HG02884 (cell line): ENCODE data around the gene CNTROB.
"Not testable (repeated sequence)": the region's sequence is repeated elsewhere in the genome, so short reads cannot be mapped to it uniquely, and the experiment has no call there.

Experiments used
- ATAC-seq: cut with Tn5 transposase; IDR thresholded peaks from one replicate; pipeline ENCODE4 v1.9.1; 2021; ENCODE audit warnings: mild to moderate bottlenecking, moderate library complexity; ENCODE audit not compliant: unreplicated experiment

CNTROB gene

DNA sequence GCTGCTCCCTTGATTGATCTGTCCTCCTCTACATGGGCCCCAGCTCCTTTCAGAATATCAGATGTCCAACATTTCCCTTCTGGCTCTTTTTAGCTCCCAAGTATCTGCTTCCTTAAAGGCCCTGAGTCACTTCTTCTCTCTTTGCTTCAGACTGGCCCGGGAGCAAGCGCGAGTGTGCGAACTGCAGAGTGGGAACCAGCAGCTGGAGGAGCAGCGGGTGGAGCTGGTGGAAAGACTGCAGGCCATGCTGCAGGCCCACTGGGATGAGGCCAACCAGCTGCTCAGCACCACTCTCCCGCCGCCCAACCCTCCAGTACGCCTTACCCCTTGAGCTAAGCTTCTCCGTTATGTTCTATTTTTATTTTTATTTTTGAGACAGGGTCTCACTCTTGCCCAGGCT lies 12.3 kb downstream of the CNTROB start:
- ATAC-seq: no peak

DNA sequence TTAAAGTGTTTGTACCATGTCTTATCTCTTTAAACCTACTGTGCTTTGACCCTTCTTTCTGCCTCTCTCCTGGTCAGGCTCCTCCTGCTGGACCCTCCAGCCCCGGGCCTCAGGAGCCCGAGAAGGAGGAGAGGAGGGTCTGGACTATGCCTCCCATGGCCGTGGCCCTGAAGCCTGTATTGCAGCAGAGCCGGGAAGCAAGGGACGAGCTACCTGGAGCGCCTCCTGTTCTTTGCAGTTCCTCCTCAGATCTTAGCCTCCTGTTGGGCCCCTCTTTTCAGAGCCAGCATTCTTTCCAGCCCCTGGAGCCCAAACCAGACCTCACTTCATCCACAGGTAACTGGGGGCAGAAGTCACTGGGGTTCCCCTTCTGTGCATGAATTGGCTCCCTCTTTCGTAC lies 13.6 kb downstream of the CNTROB start:
- ATAC-seq: no peak

DNA sequence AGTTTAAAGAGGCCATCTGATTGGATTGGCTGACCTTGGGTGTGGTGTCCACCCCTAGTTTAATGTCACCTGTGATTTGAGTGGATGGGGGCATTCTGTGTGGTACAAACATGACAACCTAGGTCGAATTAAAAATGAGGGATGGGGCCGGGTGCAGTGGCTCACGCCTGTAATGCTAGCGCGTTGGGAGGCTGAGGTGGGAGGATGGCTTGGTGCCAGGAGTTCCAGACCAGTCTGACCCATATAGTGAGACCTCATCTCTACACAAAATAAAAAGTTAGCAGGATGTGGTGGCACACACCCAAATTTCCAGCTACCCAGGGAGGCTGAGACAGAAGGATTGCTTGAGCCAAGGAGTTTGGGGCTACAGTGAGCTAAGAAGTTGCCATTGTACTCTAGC lies 14.4 kb downstream of the CNTROB start:
- no peak for ATAC-seq

DNA sequence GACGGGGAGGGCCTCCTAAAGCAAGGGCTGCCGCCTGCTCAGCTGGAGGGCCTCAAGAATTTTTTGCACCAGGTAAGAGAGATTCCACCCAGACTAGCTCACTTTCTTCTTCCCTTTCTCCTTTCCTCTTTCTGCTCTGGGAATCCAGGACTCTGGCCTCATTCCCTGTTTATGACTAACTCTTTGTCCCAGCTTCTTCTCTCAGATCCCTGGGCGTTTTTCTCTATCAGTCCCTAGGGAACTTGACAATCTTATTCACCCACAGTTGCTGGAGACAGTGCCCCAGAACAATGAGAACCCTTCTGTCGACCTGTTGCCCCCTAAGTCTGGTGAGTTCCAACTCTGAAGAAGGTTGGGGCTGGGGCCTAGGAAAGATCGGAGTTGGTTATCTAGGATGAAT lies 15.6 kb downstream of the CNTROB start:
- ATAC-seq: no peak

DNA sequence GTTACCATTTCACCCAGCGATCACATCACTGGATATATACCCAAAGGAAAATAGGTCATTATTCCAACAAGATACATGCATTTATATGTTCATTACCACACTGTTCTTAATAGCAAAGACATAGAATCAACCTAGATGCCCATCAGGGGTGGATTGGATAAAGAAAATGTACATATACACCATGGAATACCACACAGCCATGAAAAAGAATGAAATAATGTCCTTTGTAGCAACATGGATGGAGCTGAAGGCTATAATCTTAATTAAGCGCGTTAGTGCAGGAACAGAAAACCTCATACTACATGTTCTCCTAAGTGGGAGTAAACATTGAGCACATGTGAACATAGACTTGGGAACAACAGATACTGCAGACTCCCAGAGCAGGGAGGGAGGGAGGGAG lies 18.6 kb downstream of the CNTROB start:
- ATAC-seq: no peak

DNA sequence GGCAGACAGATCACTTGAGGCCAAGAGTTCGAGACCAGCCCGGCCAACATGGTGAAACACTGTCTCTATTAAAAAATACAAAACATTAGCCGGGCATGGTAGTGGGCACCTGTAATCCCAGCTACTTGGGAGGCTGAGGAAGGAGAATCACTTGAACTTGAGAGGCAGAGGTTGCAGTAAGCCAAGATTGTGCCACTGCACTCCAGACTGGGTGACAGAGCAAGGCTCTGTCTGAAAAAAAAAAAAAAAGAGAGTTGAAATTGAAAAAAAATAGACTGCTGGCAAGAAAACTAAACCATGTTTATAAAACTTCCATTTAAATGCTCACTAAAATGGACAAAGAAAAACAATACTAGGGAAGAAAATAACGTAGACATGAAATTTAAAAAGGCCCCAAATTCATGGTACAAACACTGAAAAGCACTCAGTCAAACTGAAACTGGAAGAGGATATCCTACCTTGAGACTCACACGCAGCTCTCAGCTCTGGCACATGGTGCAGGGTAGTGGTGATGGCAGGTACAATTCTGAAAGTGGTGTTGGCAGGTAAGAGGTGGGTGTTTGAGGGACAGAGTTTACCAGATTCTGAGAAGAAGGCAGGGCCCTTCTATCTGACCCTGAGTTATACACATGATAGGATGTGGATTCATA lies 19.3 kb downstream of the CNTROB start:
- ATAC-seq: no peak

DNA sequence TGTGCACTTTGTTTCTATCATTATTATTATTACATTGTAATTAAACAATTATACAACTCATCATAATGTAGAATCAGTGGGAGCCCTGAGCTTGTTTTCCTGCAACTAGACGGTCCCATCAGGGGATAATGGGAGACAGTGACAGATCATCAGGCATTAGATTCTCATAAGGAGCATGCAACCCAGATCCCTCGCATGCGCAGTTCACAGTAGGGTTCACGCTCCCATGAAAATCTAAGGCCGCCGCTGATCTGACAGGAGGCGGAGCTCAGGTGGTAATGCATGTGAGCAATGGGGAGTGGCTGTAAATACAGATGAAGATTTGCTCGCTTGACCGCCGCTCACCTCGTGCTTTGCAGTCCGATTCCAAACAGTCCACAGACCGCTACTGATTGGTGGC lies 21.3 kb downstream of the CNTROB start:
- not testable (repeated sequence) for ATAC-seq

DNA sequence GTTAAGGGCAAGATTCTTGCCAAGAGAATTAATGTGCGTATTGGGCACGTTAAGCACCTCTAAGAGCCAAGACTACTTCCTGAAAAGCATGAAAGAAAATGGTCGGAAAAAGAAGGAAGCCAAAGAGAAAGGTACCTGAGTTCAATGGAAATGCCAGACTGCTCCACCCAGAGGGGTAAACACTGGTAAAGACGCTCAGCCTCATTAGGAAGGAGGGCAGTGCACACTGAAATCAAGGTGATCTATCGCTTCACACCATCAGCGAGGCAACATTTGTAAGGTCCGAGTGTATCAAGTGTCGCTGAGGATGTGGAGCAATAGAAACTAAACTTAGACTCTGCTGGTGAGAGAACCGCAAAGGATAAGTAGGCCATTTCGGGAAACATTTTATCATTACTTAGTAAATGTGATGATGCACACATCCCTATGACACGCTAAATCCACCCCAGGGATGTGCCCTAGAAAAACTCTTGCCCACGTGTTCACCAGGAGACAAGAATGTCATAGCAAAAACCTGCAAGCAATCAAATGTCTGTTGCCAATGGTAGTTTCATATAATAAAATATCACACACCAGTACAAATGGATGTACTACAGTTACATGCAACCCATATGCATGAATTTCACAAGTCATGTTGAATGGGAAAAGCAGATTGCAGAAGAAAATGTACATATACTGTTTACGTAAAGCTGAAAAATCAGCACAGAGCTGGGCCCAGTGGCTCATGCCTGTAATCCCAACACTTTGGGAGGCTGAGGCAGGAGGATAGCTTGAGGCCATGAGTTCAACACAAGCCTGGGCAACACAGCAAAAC lies 23.6 kb downstream of the CNTROB start:
- no peak for ATAC-seq

DNA sequence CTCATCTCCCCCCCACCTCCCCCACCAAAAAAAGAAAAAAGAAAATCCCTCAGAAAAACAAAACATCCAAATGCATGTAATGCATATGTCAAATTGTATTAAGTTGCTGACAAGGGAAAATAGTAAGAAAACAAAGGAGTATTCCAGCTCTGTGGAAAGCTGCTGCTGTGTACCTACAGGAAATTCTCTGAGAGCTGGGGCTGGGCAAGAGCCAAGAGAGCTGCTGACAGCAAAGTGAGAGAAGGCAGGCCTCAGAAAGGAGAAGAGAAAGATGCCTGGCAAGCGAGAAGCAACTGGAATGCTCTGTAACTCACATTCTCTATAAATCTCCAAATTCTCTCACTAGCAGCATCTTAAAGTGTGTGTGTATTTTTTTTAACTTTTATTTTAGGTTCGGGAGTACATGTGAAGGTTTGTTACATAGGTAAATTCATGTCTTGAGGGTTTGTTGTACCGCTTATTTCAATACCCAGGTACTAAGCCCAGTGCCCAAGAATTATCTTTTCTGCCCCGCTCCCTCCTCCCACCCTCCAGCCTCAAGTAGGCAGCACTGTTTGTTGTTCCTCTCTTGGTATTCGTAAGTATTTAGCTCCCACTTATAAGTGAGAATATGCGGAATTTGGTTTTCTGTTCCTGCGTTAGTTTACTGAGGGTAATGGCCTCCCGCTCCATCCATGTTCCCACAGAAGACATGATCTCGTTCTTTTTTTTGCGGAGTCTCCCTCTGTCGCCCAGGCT lies 24.4 kb downstream of the CNTROB start:
- ATAC-seq: no peak

DNA sequence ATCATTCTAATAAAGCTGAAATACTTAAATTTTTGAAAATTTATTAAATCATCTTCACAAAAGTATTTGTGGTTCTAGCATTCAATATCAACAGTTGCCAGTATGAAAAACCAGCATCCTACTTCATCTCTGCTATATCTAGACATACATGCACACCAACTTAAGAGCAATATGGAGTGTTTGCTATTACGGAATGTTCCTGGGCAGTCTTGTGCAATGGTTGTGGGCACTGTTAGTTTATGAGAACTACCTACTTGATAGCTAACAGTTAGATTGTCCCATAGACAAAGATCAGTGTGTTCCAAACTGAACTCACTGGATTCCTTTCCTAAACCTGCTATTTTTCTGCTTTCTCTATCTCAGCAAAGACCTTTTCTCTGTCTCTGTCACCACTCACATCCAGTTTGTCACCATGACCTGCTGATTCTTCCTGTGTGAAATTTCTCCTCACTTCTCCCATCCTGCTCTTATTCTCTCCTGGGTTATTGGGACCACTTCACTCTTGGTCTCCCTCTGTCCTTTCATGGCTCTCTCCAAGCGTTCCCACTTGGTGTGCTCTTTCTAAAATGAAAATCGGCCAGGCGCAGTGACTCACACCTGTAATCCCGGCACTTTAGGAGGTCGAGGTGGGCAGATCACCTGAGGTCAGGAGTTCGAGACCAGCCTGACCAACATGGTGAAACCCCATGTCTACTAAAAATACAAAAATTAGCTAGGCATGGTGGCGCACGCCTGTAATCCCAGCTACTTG lies 27.7 kb downstream of the CNTROB start:
- no peak for ATAC-seq

DNA sequence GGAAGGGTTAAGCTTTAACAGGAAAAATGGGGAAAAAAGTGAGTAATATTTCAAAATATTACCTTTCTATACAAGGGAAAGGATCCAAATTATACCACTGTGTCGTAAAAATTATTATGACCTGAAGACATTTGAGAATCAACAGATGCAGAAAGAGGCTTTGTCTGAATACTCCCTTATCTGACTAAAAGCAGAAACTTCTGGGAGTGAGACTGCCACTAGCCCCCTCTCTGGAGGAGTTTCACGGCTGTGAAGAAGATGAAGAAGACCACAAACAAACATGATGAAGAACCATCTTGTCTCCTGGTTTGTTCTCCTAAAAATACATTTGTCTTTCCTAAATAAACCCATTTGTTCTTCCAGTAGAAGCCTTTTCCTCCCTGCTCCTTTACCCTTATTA lies 29.4 kb downstream of the CNTROB start:
- ATAC-seq: no peak

DNA sequence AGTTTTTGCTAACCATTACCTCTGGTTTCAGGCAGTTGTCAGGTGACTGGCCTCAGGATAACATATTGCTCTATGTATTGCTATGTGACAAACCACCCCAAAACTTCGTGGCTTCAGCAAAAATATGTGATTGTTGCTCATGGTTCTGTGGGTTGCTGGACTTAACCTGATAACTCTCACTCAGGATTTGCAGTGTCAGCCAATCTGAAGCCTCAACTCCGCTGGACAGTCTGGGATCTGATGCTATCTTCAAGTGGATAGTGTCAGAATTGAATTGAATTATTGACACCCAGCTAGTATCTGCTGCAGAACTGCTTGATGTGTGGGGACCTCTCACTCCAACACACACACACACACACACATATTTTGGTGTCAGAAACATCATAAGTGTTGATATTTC lies 35.7 kb downstream of the CNTROB start:
- no peak for ATAC-seq

DNA sequence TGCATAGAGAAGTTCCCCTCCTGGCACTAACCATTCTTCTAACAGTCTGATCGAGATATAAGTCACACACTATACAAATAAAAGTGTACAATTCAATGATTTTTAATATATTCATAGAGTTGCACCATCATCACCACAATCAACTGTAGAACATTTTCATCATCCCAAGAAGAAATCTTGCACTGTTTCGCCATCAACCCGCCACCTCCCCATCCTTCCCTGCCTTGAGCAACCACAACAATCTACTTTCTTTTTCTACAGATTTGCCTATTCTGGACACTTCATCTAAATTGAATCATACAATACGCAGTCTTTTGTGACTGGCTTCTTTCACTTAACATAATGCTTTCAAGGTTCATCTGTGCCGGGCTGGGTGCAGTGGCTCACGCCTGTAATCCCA lies 37.4 kb downstream of the CNTROB start:
- no peak for ATAC-seq

DNA sequence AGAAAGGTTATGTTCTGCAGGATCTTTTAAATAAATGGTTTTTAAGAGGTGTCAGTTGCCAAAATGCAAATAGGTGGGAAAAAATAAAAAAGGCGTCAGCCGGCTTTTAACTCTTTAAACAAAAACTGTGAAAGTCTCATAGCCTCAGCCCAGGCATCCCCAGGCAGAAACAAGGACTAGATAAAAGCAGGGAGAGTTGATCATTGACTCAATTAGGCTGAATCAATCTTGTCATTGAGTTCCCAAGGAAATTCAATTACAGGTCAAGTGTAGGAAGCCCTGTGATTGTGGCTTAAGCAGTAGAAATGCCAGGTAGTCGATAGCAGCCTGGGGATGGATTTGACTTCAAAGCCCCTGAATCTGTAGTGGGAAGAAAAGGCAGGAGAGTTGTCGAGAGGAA lies 39.6 kb downstream of the CNTROB start:
- ATAC-seq: no peak

DNA sequence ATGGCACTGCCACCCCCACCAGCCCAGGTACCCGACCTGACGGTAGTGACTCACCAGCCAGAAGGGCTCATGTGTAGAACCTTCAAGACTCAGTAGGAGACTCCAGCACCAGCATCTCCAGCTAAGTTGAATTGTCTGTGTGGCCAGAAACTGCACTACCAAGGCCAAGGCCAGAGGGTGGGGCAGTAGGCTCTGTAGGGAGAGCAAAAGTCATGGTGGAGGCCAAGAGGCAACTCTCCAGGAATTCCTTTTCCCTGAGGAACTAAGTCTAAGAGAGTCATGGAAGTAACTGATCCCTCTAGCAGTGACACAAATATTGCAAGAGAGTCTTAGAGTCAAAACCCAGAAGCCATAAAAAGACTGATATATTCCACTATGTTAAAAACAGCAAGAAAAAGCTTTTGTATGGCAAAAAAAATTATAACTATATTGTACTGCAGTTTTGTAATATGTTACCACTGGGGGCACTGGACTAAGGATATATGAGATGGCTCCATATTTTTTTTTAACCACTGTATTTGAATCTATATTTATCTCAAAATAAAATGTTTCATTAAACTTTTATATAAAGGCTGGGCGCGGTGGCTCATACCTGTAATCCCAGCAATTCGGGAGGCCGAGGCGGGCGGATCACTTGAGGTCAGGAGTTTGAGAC lies 40.3 kb downstream of the CNTROB start:
- ATAC-seq: no peak

DNA sequence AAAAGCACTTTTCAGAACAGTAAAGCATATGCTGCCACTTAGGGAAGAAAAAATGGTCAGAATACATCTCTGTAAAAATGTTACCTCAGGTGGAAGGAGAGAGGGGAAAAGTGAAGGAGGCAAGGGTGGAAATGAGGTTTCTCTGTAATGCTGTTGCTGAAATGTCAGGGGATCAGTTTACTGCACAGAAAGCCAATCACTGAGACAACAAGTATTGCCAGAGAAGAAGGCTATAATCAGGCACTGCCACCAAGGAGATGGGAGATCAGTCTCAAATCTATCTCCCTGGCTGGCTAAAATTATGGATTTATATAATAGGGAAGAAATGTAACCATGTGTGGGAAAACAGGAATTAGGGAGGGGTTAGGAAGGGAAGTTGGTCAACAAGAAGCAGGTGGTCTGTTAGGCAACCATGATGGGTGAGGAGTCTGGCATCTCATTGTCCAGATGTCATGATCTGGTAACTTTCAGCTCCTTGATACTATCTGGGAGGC lies 42.7 kb downstream of the CNTROB start:
- ATAC-seq: no peak

DNA sequence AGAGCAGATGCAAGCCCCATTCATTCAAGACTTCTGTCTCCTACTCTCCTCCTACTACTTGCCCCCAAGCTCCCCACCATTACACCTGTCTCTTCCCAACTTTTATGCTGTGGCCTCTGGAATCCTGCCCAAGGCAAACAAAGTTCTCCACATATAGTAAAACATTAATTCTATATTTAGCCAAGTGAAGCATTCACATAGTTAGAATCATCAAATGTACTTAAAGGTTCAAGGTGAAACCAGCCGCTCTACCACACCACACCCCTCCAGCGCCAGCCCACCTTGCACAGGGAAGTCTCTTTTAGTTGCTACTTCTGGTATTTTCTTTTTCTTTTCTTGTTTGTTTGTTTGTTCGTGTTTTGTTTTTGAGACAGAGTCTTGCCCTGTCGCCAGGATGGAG lies 45.0 kb downstream of the CNTROB start:
- ATAC-seq: no peak

DNA sequence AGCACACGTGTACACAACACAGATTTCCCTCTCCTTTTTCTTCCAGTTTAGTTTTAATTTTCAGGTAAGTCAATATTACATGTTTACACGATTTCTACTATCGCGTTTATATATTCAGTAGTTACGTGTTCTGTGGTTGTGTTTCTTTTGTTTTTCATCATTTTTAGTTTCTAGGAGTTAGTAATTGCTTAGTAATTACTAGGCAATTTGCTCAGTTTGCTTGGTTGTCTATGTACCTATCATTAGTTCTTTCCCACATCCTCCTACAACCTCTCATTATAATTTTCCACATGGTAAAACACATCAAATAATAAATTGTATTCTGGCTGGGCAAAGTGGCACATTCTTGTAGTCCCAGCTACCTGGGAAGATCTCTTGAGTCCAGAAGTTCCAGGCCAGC lies 45.8 kb downstream of the CNTROB start:
- no peak for ATAC-seq

DNA sequence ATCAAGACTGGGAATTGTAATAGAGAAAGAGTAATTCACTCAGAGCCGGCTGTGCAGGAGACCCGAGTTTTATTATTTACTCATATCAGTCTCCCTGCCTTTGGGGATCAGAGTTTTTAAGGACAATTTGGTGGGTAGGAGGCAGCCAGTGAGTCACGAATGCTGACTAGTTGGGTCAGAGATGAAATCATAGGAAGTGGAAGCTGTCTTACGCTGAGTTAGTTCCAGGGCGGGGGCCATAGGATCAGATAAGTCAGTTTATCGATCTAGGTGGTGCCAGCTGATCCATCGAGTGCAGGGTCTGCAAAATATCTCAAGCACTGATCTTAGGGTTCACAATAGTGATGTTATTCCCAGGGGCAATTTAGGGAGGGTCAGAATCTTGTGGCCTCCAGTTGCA lies 50.2 kb downstream of the CNTROB start:
- no peak for ATAC-seq

DNA sequence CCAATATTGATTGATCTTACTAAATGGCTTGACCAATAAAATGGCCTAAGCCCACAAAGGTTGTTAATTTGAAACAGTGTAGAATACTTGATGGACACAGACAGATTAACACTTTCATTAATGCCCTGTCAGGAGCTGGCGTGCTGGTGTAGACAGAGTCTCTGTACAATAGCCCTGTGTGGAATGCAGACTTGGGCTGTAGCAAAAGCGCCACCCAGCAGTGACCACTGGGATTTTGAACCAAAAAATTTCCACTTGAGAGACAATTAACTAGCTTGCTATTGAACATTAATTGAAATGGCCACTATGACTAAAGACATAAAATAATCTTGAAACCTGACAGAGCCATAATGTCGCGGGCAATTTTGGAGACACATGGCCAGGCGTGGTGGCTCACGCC lies 50.7 kb downstream of the CNTROB start:
- ATAC-seq: no peak

DNA sequence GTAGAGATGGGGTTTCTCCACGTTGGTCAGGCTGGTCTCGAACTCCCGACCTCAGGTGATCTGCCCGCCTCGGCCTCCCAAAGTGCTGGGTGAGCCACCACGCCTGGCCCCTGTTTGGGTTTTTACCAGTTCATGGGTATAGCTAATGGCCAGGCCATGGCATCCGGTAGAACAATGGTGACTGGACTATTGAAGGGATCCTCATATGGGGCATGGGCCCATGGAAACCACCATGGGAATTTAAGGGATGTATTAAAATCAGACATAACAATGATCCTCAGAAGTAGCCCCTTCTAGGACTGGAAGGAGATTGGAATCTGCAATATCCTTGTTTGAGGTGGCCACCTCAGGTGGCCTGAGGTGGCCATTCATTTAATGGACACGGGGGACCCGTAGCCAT lies 52.9 kb downstream of the CNTROB start:
- no peak for ATAC-seq
